ENCODE results near the gene MFSD12.
"Not testable (repeated sequence)": the region's sequence is repeated elsewhere in the genome, so short reads cannot be mapped to it uniquely, and the experiment has no call there.

The MFSD12 gene

GRCh38 chr19:3585301-3586126, 28.1 kb upstream of the MFSD12 start, which contains the start of gene GIPC3:
TSS of gene GIPC3 (plus strand) at chr19:3585478. CDS start at chr19:3585598, 120 bp downstream.
- H3K9me3 ChIP-seq (ENCODE audit: control insufficient read depth, insufficient read depth, low read length), result no peaks in the 10 kb centered on the region
- WGBS (ENCODE audit: insufficient coverage, insufficient read length), result no CpG with 5 or more reads among the region's 84 CpGs
- no peaks in the 10 kb centered on the region for H3K4me1 ChIP-seq (ENCODE audit: control insufficient read depth, insufficient read depth, low read length)
- H3K27me3 ChIP-seq (ENCODE audit: control insufficient read depth, insufficient read depth, low read length), result peaks cover 4% of the 10 kb centered on the region; the same call in 1 of the 2 replicates
- no peaks in the 10 kb centered on the region; the same call in 1 of the 2 replicates for H3K36me3 ChIP-seq (ENCODE audit: control insufficient read depth, insufficient read depth, low read length)
- peak within 1 kb of the TSS; percentile 21; the same call in 1 of the 2 replicates for H3K4me3 ChIP-seq (ENCODE audit: low read length)
- no peak for DNase-seq (ENCODE audit: low read depth, low spot score)
- H3K27ac ChIP-seq (ENCODE audit: low read length), result no peak within 1 kb of the TSS

- no CpG with 5 or more reads among the region's 15 CpGs for WGBS (ENCODE audit: insufficient coverage, insufficient read length)
Measured at GRCh38 chr19:3584036-3584802, 26.8 kb upstream of the MFSD12 start.

GRCh38 chr19:3581792-3582191, 24.4 kb upstream of the MFSD12 start:
- not testable (repeated sequence) for H3K4me3 ChIP-seq (ENCODE audit: low read length); H3K27ac ChIP-seq (ENCODE audit: low read length); DNase-seq (ENCODE audit: low read depth, low spot score); H3K27me3 ChIP-seq (ENCODE audit: control insufficient read depth, insufficient read depth, low read length); H3K36me3 ChIP-seq (ENCODE audit: control insufficient read depth, insufficient read depth, low read length); H3K4me1 ChIP-seq (ENCODE audit: control insufficient read depth, insufficient read depth, low read length); H3K9me3 ChIP-seq (ENCODE audit: control insufficient read depth, insufficient read depth, low read length)
- no CpG with 5 or more reads among the region's 4 CpGs for WGBS (ENCODE audit: insufficient coverage, insufficient read length)

More at GRCh38 chr19:3584036-3584802, 26.8 kb upstream of the MFSD12 start:
- H3K4me3 ChIP-seq (ENCODE audit: low read length); H3K9me3 ChIP-seq (ENCODE audit: control insufficient read depth, insufficient read depth, low read length); H3K27ac ChIP-seq (ENCODE audit: low read length); DNase-seq (ENCODE audit: low read depth, low spot score); H3K36me3 ChIP-seq (ENCODE audit: control insufficient read depth, insufficient read depth, low read length); H3K27me3 ChIP-seq (ENCODE audit: control insufficient read depth, insufficient read depth, low read length); H3K4me1 ChIP-seq (ENCODE audit: control insufficient read depth, insufficient read depth, low read length): not testable (repeated sequence)

GRCh38 chr19:3580156-3580934, 23.0 kb upstream of the MFSD12 start:
- WGBS (ENCODE audit: insufficient coverage, insufficient read length), result no CpG with 5 or more reads among the region's 11 CpGs
- DNase-seq (ENCODE audit: low read depth, low spot score), result no peak

GRCh38 chr19:3578390-3578789, 21.0 kb upstream of the MFSD12 start:
- Histone ChIP-seq H3K9me3 (ENCODE audit: control insufficient read depth, insufficient read depth, low read length) (no peaks in the 10 kb centered on the region), H3K27me3 (ENCODE audit: control insufficient read depth, insufficient read depth, low read length) (no peaks in the 10 kb centered on the region), H3K27ac (ENCODE audit: low read length) (no peak overlapping the region), H3K4me3 (ENCODE audit: low read length) (peak overlapping the region; percentile 58; the same call in 1 of the 2 replicates), H3K4me1 (ENCODE audit: control insufficient read depth, insufficient read depth, low read length) (peaks cover 6% of the 10 kb centered on the region), H3K36me3 (ENCODE audit: control insufficient read depth, insufficient read depth, low read length) (no peaks in the 10 kb centered on the region)
- WGBS (ENCODE audit: insufficient coverage, insufficient read length), result no CpG with 5 or more reads among the region's 17 CpGs
- no peak for DNase-seq (ENCODE audit: low read depth, low spot score)

More at GRCh38 chr19:3580156-3580934, 23.0 kb upstream of the MFSD12 start:
- Histone ChIP-seq H3K27ac (ENCODE audit: low read length) (no peak overlapping the region), H3K4me1 (ENCODE audit: control insufficient read depth, insufficient read depth, low read length) (peaks cover 4% of the 10 kb centered on the region; the same call in 1 of the 2 replicates), H3K27me3 (ENCODE audit: control insufficient read depth, insufficient read depth, low read length) (no peaks in the 10 kb centered on the region), H3K4me3 (ENCODE audit: low read length) (no peak overlapping the region), H3K36me3 (ENCODE audit: control insufficient read depth, insufficient read depth, low read length) (no peaks in the 10 kb centered on the region), H3K9me3 (ENCODE audit: control insufficient read depth, insufficient read depth, low read length) (no peaks in the 10 kb centered on the region)

GRCh38 chr19:3577723-3578344, 20.4 kb upstream of the MFSD12 start:
- Histone ChIP-seq H3K9me3 (ENCODE audit: control insufficient read depth, insufficient read depth, low read length) (no peaks in the 10 kb centered on the region), H3K27ac (ENCODE audit: low read length) (no peak overlapping the region), H3K4me3 (ENCODE audit: low read length) (peak overlapping the region; percentile 58; the same call in 1 of the 2 replicates), H3K4me1 (ENCODE audit: control insufficient read depth, insufficient read depth, low read length) (peaks cover 6% of the 10 kb centered on the region), H3K27me3 (ENCODE audit: control insufficient read depth, insufficient read depth, low read length) (no peaks in the 10 kb centered on the region), H3K36me3 (ENCODE audit: control insufficient read depth, insufficient read depth, low read length) (no peaks in the 10 kb centered on the region)
- WGBS (ENCODE audit: insufficient coverage, insufficient read length), result no CpG with 5 or more reads among the region's 60 CpGs
- no peak for DNase-seq (ENCODE audit: low read depth, low spot score)

GRCh38 chr19:3576696-3577443, 19.5 kb upstream of the MFSD12 start:
- no CpG with 5 or more reads among the region's 78 CpGs for WGBS (ENCODE audit: insufficient coverage, insufficient read length)

GRCh38 chr19:3575949-3576673, 18.7 kb upstream of the MFSD12 start:
- Histone ChIP-seq H3K4me3 (ENCODE audit: low read length) (peak overlapping the region; percentile 36; the same call in 1 of the 2 replicates), H3K9me3 (ENCODE audit: control insufficient read depth, insufficient read depth, low read length) (no peaks in the 10 kb centered on the region), H3K27me3 (ENCODE audit: control insufficient read depth, insufficient read depth, low read length) (no peaks in the 10 kb centered on the region), H3K36me3 (ENCODE audit: control insufficient read depth, insufficient read depth, low read length) (no peaks in the 10 kb centered on the region), H3K27ac (ENCODE audit: low read length) (no peak overlapping the region), H3K4me1 (ENCODE audit: control insufficient read depth, insufficient read depth, low read length) (peaks cover 8% of the 10 kb centered on the region)
- no CpG with 5 or more reads among the region's 29 CpGs for WGBS (ENCODE audit: insufficient coverage, insufficient read length)
- no peak for DNase-seq (ENCODE audit: low read depth, low spot score)

More at GRCh38 chr19:3576696-3577443, 19.5 kb upstream of the MFSD12 start:
- Histone ChIP-seq H3K4me3 (ENCODE audit: low read length) (peak overlapping the region; percentile 58; the same call in 1 of the 2 replicates), H3K27me3 (ENCODE audit: control insufficient read depth, insufficient read depth, low read length) (no peaks in the 10 kb centered on the region), H3K4me1 (ENCODE audit: control insufficient read depth, insufficient read depth, low read length) (peaks cover 8% of the 10 kb centered on the region), H3K9me3 (ENCODE audit: control insufficient read depth, insufficient read depth, low read length) (no peaks in the 10 kb centered on the region), H3K36me3 (ENCODE audit: control insufficient read depth, insufficient read depth, low read length) (no peaks in the 10 kb centered on the region), H3K27ac (ENCODE audit: low read length) (no peak overlapping the region)
- DNase-seq (ENCODE audit: low read depth, low spot score), result no peak

- no peak for DNase-seq (ENCODE audit: low read depth, low spot score)
- Histone ChIP-seq H3K4me3 (ENCODE audit: low read length) (no peak overlapping the region), H3K27ac (ENCODE audit: low read length) (no peak overlapping the region), H3K4me1 (ENCODE audit: control insufficient read depth, insufficient read depth, low read length) (peaks cover 8% of the 10 kb centered on the region), H3K36me3 (ENCODE audit: control insufficient read depth, insufficient read depth, low read length) (no peaks in the 10 kb centered on the region), H3K9me3 (ENCODE audit: control insufficient read depth, insufficient read depth, low read length) (no peaks in the 10 kb centered on the region), H3K27me3 (ENCODE audit: control insufficient read depth, insufficient read depth, low read length) (no peaks in the 10 kb centered on the region)
- no CpG with 5 or more reads among the region's 19 CpGs for WGBS (ENCODE audit: insufficient coverage, insufficient read length)
Measured at GRCh38 chr19:3575260-3575741, 17.9 kb upstream of the MFSD12 start.
